HFFc6 (cell line): ENCODE measurements around the gene GRM4. TPM values are rescaled to one million over a fixed set of nuclear protein-coding genes. Genes with fewer than 3 reads are reported as not detected.

Source experiments
- DNase-seq: peaks from one replicate; pipeline ENCODE4 v3.0.0-alpha.2; 2018
- H3K27ac Mint-ChIP-seq: 2 replicates; pipeline ENCODE4 v1.8.0; 2020; ENCODE audit warnings: mild to moderate bottlenecking, mixed read lengths
- H3K27me3 Mint-ChIP-seq: 2 replicates; pipeline ENCODE4 v1.8.0; 2021; ENCODE audit warnings: mild to moderate bottlenecking, moderate library complexity, mixed read lengths; ENCODE audit not compliant: insufficient read depth
- H3K36me3 Mint-ChIP-seq: 2 replicates; pipeline ENCODE4 v1.8.0; 2021; ENCODE audit warnings: low read depth, mixed read lengths
- H3K4me1 Mint-ChIP-seq: 2 replicates; pipeline ENCODE4 v1.8.0; 2020; ENCODE audit warnings: low read depth, mixed read lengths
- H3K4me3 Mint-ChIP-seq: 2 replicates; pipeline ENCODE4 v1.8.0; 2020; ENCODE audit warnings: mild to moderate bottlenecking, moderate library complexity, mixed read lengths
- H3K9me3 Mint-ChIP-seq: 2 replicates; pipeline ENCODE4 v1.8.0; 2020; ENCODE audit warnings: mild to moderate bottlenecking, mixed read lengths
- CTCF ChIP-seq: fragments of 200-600 bp; sonication (generic); IDR thresholded peaks from 2 replicates; pipeline ENCODE4 v1.5.0; 2021; ENCODE audit warnings: antibody characterized with exemption, mild to moderate bottlenecking
- total RNA-seq, 6 experiments: library from RNA; stranded (reverse); fragmentation: NEBNext Ultra II Directional; extraction: Animal tissue kit (Norgen Biotek cat#: 25700); gene quantifications; 2 replicates in 1 of 6; 3 replicates in 5 of 6; pipeline ENCODE4 v1.2.3, GENCODE V29; 2021

GRM4 gene
- total RNA-seq, 6 experiments from 2014 or later: 0.12 to 0.14 TPM; not detected in 4

- no peak for DNase-seq
- Mint-ChIP-seq H3K4me3 (no peak overlapping the region), H3K27ac (no peak overlapping the region), H3K4me1 (no peaks in the 10 kb centered on the region), H3K27me3 (peaks cover 53% of the 10 kb centered on the region), H3K36me3 (no peaks in the 10 kb centered on the region), H3K9me3 (no peaks in the 10 kb centered on the region)
- no peak for TF ChIP-seq CTCF
Measured at GRCh38 chr6:34093206-34093605, 52.7 kb downstream of the GRM4 start.

DNA sequence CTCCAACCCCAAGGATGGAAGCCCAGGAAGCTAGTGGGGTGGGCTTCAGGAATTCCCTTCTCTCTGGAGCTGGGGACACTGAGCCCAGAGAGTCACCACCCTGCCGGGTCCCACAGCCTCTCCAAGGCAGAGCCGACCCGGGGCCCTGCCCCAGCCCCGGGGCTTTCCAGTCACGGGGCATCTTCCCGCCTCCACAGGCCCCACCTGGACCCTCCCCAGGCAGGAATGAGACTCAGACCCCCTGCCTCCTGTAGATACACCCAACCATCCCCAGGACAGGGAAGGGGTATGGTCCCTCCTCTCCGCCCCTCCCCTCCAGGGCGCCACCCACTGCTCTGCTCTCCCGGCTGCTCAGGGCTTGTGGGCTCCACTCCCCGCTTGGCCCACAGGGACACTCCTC is 53.3 kb downstream of the GRM4 start:
- H3K9me3 Mint-ChIP-seq: no peaks in the 10 kb centered on the region
- peaks cover 51% of the 10 kb centered on the region for H3K27me3 Mint-ChIP-seq
- no peaks in the 10 kb centered on the region for H3K4me1 Mint-ChIP-seq
- no peak overlapping the region for H3K4me3 Mint-ChIP-seq
- no peak for TF ChIP-seq CTCF
- no peak overlapping the region for H3K27ac Mint-ChIP-seq
- DNase-seq: no peak
- H3K36me3 Mint-ChIP-seq: no peaks in the 10 kb centered on the region

GRCh38 chr6:34090935-34091334 is 55.0 kb downstream of the GRM4 start:
- H3K4me1 Mint-ChIP-seq: no peaks in the 10 kb centered on the region
- H3K4me3 Mint-ChIP-seq: no peak overlapping the region
- H3K27ac Mint-ChIP-seq: no peak overlapping the region
- no peak for TF ChIP-seq CTCF
- no peaks in the 10 kb centered on the region for H3K36me3 Mint-ChIP-seq
- H3K9me3 Mint-ChIP-seq: no peaks in the 10 kb centered on the region
- peaks cover 44% of the 10 kb centered on the region for H3K27me3 Mint-ChIP-seq
- DNase-seq: no peak

GRCh38 chr6:34090529-34090928 is 55.4 kb downstream of the GRM4 start:
- no peaks in the 10 kb centered on the region for H3K4me1 Mint-ChIP-seq
- H3K9me3 Mint-ChIP-seq: no peaks in the 10 kb centered on the region
- no peak overlapping the region for H3K4me3 Mint-ChIP-seq
- no peak for DNase-seq
- H3K27ac Mint-ChIP-seq: no peak overlapping the region
- TF ChIP-seq CTCF: no peak
- no peaks in the 10 kb centered on the region for H3K36me3 Mint-ChIP-seq
- peaks cover 41% of the 10 kb centered on the region for H3K27me3 Mint-ChIP-seq

GRCh38 chr6:34086558-34086957 is 59.3 kb downstream of the GRM4 start:
- Mint-ChIP-seq H3K9me3 (no peaks in the 10 kb centered on the region), H3K36me3 (no peaks in the 10 kb centered on the region), H3K4me3 (no peak overlapping the region), H3K27me3 (peaks cover 45% of the 10 kb centered on the region), H3K4me1 (no peaks in the 10 kb centered on the region), H3K27ac (no peak overlapping the region)
- no peak for TF ChIP-seq CTCF
- no peak for DNase-seq
